ENCODE measurements around the gene SPATA9. TPM values are rescaled to one million over a fixed set of nuclear protein-coding genes. Genes with fewer than 3 reads are reported as not detected.

The SPATA9 gene
- total RNA-seq, 1 experiment from 2014 or later: 0.15 TPM

DNA sequence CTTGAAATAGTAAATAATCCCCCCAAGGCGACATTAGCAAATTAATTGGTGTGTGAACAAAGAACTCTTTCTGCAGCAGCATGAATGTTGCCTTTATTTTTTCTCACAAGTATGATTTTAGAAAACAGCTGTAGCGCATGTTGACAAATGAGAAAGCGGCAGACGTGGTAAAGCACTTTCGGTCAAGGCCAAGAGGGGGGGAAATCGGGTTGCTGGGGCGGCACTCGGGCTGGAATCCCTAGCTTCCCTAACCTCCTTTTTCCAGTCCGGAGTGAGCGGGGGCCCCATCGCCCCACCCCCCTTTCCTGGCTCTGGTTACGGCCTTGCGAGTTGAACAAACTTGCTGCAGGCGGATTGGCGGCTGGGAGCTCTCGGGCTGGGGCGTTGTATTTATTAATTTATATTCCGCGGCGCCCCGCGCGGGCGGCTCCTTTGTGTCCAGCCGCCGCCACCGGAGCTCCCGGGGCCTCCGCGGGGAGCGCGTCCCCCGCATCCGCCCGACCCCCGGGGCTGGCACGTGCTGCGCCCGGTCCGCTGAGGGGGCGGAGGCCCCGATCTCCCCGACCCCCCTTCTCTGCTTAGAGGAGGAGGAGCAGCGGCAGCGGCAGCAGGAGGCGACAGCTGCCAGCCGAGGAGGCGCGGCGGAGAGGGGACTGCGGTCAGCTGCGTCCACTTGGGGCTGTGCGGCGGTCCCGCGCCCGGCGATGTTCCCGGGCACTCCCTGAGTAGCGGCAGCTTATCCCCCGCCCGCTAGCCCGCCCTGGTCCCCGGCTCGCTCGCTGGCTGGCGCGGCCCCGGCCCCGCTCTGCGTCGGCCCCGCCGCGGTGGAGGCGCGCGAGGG lies 48.2 kb upstream of the SPATA9 start, which contains the start of gene RHOBTB3:
TSS of gene RHOBTB3 (plus strand) at position 607 of the 841 bp plus-strand sequence. CDS start 347 bp downstream, outside the sequence.
- in situ Hi-C loops (cut with HindIII; ENCODE audit: low pct_unique_long_range_greater_than_20kb, low sequenced_read_pairs): no loop called here
- intact Hi-C loops (cut with micrococcal nuclease; ENCODE audit: unreplicated experiment): loop anchor here (5.0 kb wide), 2 partner anchors 69 to 84 kb away; partner anchors contain the start of gene RFESD
- CTCF ChIA-PET: interaction anchor here (1.1 to 1.3 kb wide), 2 partner anchors 57 to 66 kb away, joined by 3 to 4 read pairs; no protein-coding TSS in a partner anchor
- no TSS peak for BruUV-seq (replicated peaks)
- POLR2A ChIA-PET: interaction anchor here (0.7 to 0.8 kb wide), 2 partner anchors 57 to 84 kb away, joined by 3 read pairs; partner anchors contain the start of gene RFESD
- ATAC-seq: peak; percentile 89
- no peaks in the 10 kb centered on the region; the same call in 1 of the 2 replicates for H3K36me3 ChIP-seq (ENCODE audit: control insufficient read depth, insufficient read depth, low read length)
- H3K4me1 ChIP-seq (ENCODE audit: control insufficient read depth, insufficient read depth, low read length): peaks cover 62% of the 10 kb centered on the region
- no peaks in the 10 kb centered on the region for H3K9me3 ChIP-seq (ENCODE audit: control insufficient read depth, insufficient read depth, low read depth, low read length)
- peak within 1 kb of the TSS; percentile 98 for H3K27ac ChIP-seq (ENCODE audit: low read length)
- no peak for DNase-seq (ENCODE audit: low read depth, low spot score)
- H3K27me3 ChIP-seq (ENCODE audit: control insufficient read depth, insufficient read depth, low read length): no peaks in the 10 kb centered on the region
- no peak for TF ChIP-seq REST (IDR thresholded peaks at IDR 0.05; ENCODE audit: insufficient read depth in 1 of 2, low read depth in 2 of 2, low read length in 1 of 2)
- TF ChIP-seq CTCF (IDR thresholded peaks at IDR 0.05): no peak; the same call in 1 of the 2 replicates
- peak; percentile 62; the same call in 1 of the 2 replicates for TF ChIP-seq POLR2AphosphoS5 (IDR thresholded peaks at IDR 0.05; ENCODE audit: low read depth, low read length)
- peak; percentile 96 for TF ChIP-seq TCF7L2 (IDR thresholded peaks at IDR 0.05; ENCODE audit: low read depth, low read length)
- TF ChIP-seq SIN3A (IDR thresholded peaks at IDR 0.05; ENCODE audit: borderline replicate concordance, insufficient read depth, low read depth, low read length): peak; percentile 78; the same call in 1 of the 2 replicates
- H3K4me3 ChIP-seq (ENCODE audit: low read depth in 2 of 2, low read length in 2 of 2): peak within 1 kb of the TSS; percentile 92 to 95

- peak overlapping the region; percentile 98 for H3K27ac ChIP-seq (ENCODE audit: low read length)
- ChIA-PET CTCF (interaction anchor here (1.1 to 1.3 kb wide), 2 partner anchors 57 to 66 kb away, joined by 3 to 4 read pairs; no protein-coding TSS in a partner anchor), POLR2A (interaction anchor here (0.6 to 0.8 kb wide), 4 partner anchors 33 to 84 kb away, joined by 3 to 4 read pairs (median 4); partner anchors contain the start of gene RFESD)
- in situ Hi-C loops (cut with HindIII; ENCODE audit: low pct_unique_long_range_greater_than_20kb, low sequenced_read_pairs) (no loop called here), intact Hi-C loops (cut with micrococcal nuclease; ENCODE audit: unreplicated experiment) (loop anchor here (5.0 kb wide), 2 partner anchors 68 to 83 kb away; partner anchors contain the start of gene RFESD)
- no peak for DNase-seq (ENCODE audit: low read depth, low spot score)
- TSS peak; percentile 87 for BruUV-seq (replicated peaks)
- no peak for ATAC-seq
- TF ChIP-seq CTCF (IDR thresholded peaks at IDR 0.05) (no peak), REST (IDR thresholded peaks at IDR 0.05; ENCODE audit: insufficient read depth in 1 of 2, low read depth in 2 of 2, low read length in 1 of 2) (no peak), POLR2AphosphoS5 (IDR thresholded peaks at IDR 0.05; ENCODE audit: low read depth, low read length) (no peak), SIN3A (IDR thresholded peaks at IDR 0.05; ENCODE audit: borderline replicate concordance, insufficient read depth, low read depth, low read length) (no peak)
- H3K36me3 ChIP-seq (ENCODE audit: control insufficient read depth, insufficient read depth, low read length): no peaks in the 10 kb centered on the region; the same call in 1 of the 2 replicates
- H3K27me3 ChIP-seq (ENCODE audit: control insufficient read depth, insufficient read depth, low read length): no peaks in the 10 kb centered on the region
- no peaks in the 10 kb centered on the region for H3K9me3 ChIP-seq (ENCODE audit: control insufficient read depth, insufficient read depth, low read depth, low read length)
- peaks cover 62% of the 10 kb centered on the region for H3K4me1 ChIP-seq (ENCODE audit: control insufficient read depth, insufficient read depth, low read length)
- H3K4me3 ChIP-seq (ENCODE audit: low read depth in 2 of 2, low read length in 2 of 2): peak overlapping the region; percentile 92 to 95
Observed at GRCh38 chr5:95730011-95730700, 47.4 kb upstream of the SPATA9 start.
